Neural crest cell (in vitro differentiated cells): ENCODE measurements around the gene DAPK1. TPM values are rescaled to one million over a fixed set of nuclear protein-coding genes. Genes with fewer than 3 reads are reported as not detected.

Experiments used
- DNase-seq: peaks from one replicate; pipeline ENCODE4 v3.0.0; 2021; ENCODE audit warnings: low read depth, mixed read lengths, low spot score
- H3K27ac Mint-ChIP-seq: one replicate; pipeline ENCODE4 v1.8.0; 2021; ENCODE audit warnings: mild to moderate bottlenecking, mixed read lengths; ENCODE audit not compliant: unreplicated experiment
- H3K27me3 Mint-ChIP-seq: 2 replicates; pipeline ENCODE4 v1.8.0; 2021; ENCODE audit warnings: low read depth, mild to moderate bottlenecking, mixed read lengths
- H3K36me3 Mint-ChIP-seq: 2 replicates; pipeline ENCODE4 v1.8.0; 2021; ENCODE audit warnings: low read depth, mild to moderate bottlenecking, mixed read lengths
- H3K4me1 Mint-ChIP-seq: 2 replicates; pipeline ENCODE4 v1.8.0; 2021; ENCODE audit warnings: mixed read lengths
- H3K4me3 Mint-ChIP-seq: one replicate; pipeline ENCODE4 v1.8.0; 2021; ENCODE audit warnings: mild to moderate bottlenecking, mixed read lengths
- H3K9me3 Mint-ChIP-seq: 2 replicates; pipeline ENCODE4 v1.8.0; 2021; ENCODE audit warnings: mixed read lengths
- total RNA-seq: library from RNA; stranded (reverse); gene quantifications from 2 replicates; pipeline ENCODE4 v1.2.1, GENCODE V29; 2021
- TF ChIP-seq, protein P1 (sequence below): fragments of 200-600 bp; sonication (generic); conservative IDR thresholded peaks from 2 replicates; pipeline ENCODE4 v1.5.0; 2021; ENCODE audit warnings: antibody characterized with exemption, mild to moderate bottlenecking

Gene DAPK1
- total RNA-seq, 1 donor from 2014 or later: 62.7 TPM

DNA sequence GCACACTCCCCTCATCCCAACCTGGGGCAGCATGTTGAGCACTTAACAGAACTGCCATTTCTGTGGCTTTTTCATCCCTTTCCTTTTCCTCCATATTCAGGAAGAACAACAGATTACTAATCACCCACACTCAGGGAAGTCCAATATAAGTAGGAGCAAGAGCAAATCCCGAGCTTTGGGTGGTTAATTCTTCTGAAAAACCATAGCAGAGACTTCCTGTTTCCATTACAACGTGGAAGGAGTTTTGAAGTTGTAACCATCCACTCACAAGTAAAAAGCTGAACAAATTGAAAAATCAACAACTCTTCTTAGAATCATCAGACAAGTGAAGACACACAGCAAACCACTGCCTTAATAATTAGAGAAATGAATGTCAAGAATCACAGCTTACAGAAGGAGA, 236.4 kb downstream of the DAPK1 start:
- no peak overlapping the region for H3K4me3 Mint-ChIP-seq
- TF ChIP-seq, protein P1, sequence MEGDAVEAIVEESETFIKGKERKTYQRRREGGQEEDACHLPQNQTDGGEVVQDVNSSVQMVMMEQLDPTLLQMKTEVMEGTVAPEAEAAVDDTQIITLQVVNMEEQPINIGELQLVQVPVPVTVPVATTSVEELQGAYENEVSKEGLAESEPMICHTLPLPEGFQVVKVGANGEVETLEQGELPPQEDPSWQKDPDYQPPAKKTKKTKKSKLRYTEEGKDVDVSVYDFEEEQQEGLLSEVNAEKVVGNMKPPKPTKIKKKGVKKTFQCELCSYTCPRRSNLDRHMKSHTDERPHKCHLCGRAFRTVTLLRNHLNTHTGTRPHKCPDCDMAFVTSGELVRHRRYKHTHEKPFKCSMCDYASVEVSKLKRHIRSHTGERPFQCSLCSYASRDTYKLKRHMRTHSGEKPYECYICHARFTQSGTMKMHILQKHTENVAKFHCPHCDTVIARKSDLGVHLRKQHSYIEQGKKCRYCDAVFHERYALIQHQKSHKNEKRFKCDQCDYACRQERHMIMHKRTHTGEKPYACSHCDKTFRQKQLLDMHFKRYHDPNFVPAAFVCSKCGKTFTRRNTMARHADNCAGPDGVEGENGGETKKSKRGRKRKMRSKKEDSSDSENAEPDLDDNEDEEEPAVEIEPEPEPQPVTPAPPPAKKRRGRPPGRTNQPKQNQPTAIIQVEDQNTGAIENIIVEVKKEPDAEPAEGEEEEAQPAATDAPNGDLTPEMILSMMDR: no peak
- H3K36me3 Mint-ChIP-seq: peaks cover 10% of the 10 kb centered on the region
- no peaks in the 10 kb centered on the region for H3K4me1 Mint-ChIP-seq
- DNase-seq: no peak
- H3K27ac Mint-ChIP-seq: no peak overlapping the region
- H3K9me3 Mint-ChIP-seq: peaks cover 5% of the 10 kb centered on the region
- H3K27me3 Mint-ChIP-seq: no peaks in the 10 kb centered on the region

DNA sequence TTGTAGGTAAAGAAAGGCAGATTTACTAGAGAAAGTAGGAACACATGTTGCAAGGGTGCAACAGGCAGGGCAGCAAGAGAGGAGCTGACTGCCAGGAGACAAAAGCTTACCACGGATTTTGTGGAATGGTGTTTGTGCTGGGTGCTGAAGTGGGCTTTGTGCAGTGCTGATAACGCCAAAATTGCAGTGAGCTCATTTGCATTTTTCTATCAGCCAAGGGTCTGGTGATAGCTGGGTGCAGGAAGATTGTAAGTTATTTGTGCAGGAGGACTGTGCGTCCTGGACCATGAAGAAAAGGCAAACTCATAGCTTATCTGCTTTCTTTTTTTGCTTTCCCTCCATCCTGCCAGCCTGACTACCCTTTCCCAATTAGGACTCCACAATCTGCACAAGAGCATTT, 241.9 kb downstream of the DAPK1 start:
- TF ChIP-seq, protein P1: no peak
- Mint-ChIP-seq H3K27ac (no peak overlapping the region), H3K9me3 (peaks cover 9% of the 10 kb centered on the region), H3K4me1 (no peaks in the 10 kb centered on the region), H3K4me3 (no peak overlapping the region), H3K27me3 (no peaks in the 10 kb centered on the region), H3K36me3 (peaks cover 3% of the 10 kb centered on the region)
- DNase-seq: no peak

DNA sequence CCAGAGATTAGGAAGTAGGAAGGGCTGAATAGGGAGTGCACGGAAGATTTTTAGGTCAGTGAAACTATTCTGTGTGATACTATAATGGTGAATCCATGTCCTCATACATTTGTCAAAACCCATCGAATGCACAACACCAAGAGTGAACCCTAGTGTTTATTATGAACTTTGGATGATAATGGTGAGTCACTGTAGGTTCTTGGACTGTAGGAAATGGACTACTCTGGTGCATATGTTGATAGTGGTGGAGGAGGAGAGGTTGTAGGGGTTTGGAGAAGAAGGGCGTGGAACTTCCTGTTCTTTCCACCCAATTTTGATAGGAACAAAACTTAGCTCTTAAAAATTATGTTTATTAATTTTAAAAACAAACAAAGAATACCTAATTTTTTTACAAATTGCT, 242.5 kb downstream of the DAPK1 start:
- TF ChIP-seq, protein P1: no peak
- peaks cover 9% of the 10 kb centered on the region for H3K9me3 Mint-ChIP-seq
- no peak overlapping the region for H3K27ac Mint-ChIP-seq
- H3K36me3 Mint-ChIP-seq: peaks cover 3% of the 10 kb centered on the region
- H3K4me1 Mint-ChIP-seq: no peaks in the 10 kb centered on the region
- H3K27me3 Mint-ChIP-seq: no peaks in the 10 kb centered on the region
- H3K4me3 Mint-ChIP-seq: no peak overlapping the region
- DNase-seq: no peak

DNA sequence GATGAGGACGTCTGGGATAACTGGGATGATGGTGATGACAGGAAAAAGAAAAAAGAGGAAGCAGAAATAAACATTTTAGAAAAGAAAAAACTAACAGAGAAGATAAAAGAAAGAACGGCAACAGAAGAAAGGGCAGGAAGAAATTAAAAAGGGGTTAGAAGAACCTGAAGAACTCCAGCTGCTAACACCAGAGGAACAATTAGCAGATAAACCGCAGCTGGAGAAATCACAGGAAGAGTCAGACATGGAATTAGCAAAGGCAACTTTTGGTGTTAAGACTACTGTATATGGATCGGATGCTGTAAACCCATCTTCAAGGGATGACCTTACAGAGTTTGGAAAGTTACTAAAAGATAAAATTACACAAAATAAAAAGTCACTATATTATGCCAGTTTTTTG, 243.7 kb downstream of the DAPK1 start:
- TF ChIP-seq, protein P1: no peak
- H3K36me3 Mint-ChIP-seq: peaks cover 3% of the 10 kb centered on the region

DNA sequence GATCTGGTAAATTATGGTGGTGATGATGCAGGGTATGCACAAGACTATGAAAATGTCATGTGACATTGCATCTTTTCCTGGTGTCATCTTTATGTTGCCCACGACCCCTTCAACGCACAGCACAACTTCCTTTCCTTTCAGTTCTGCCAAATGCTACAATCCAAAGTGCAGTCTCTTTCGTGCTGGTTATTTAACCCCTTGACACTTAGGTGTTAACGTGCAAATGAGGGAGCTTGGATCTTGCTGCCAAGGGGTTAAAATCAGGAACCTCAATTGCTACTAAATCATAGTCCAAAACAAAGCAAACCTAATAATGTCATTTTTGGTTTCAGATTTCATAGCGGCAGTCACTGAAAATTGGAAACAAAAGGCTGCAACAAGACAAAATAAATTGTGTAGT, 244.2 kb downstream of the DAPK1 start:
- Mint-ChIP-seq H3K27ac (no peak overlapping the region), H3K4me1 (no peaks in the 10 kb centered on the region), H3K27me3 (no peaks in the 10 kb centered on the region), H3K4me3 (no peak overlapping the region), H3K36me3 (peaks cover 3% of the 10 kb centered on the region), H3K9me3 (peaks cover 7% of the 10 kb centered on the region)
- DNase-seq: no peak
- TF ChIP-seq, protein P1: no peak

More for the DNA sequence above, 243.7 kb downstream of the DAPK1 start:
- no peak overlapping the region for H3K27ac Mint-ChIP-seq
- H3K9me3 Mint-ChIP-seq: peaks cover 9% of the 10 kb centered on the region
- no peak overlapping the region for H3K4me3 Mint-ChIP-seq
- DNase-seq: no peak
- H3K27me3 Mint-ChIP-seq: no peaks in the 10 kb centered on the region
- no peaks in the 10 kb centered on the region for H3K4me1 Mint-ChIP-seq
